ENCODE measurements around the gene NCOA7.
A peak's percentile ranks its signal among the peaks of the same experiment; 100 is the strongest.

DNA sequence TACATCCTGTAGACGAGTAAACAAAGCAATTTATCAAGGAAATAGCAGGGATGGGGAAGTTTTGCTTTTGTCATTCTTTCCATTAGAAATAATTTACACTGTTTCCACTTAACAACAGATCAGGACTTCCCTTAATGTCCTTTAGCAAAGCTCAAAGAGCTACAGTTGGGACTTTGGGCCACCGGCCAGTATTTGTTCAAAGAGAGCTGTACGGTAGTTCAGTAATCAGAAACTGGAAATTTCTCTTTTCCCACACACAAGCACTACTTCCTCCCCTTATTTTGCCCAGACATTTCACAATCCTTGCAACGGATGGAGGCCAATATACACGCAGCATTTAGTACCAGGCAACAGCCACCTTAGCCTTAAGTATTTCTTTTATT lies 153.7 kb downstream of the NCOA7 start:
- TF ChIP-seq, protein P1, sequence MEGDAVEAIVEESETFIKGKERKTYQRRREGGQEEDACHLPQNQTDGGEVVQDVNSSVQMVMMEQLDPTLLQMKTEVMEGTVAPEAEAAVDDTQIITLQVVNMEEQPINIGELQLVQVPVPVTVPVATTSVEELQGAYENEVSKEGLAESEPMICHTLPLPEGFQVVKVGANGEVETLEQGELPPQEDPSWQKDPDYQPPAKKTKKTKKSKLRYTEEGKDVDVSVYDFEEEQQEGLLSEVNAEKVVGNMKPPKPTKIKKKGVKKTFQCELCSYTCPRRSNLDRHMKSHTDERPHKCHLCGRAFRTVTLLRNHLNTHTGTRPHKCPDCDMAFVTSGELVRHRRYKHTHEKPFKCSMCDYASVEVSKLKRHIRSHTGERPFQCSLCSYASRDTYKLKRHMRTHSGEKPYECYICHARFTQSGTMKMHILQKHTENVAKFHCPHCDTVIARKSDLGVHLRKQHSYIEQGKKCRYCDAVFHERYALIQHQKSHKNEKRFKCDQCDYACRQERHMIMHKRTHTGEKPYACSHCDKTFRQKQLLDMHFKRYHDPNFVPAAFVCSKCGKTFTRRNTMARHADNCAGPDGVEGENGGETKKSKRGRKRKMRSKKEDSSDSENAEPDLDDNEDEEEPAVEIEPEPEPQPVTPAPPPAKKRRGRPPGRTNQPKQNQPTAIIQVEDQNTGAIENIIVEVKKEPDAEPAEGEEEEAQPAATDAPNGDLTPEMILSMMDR (IDR thresholded peaks at IDR 0.05), result no peak
- TF ChIP-seq POLR2A (IDR thresholded peaks at IDR 0.05), result peak in 1 of 3 donors; percentile 15
